Osteoblast (primary cell): ENCODE results near the gene YY1. TPM values are rescaled to one million over a fixed set of nuclear protein-coding genes. Genes with fewer than 3 reads are reported as not detected.
"Not testable (repeated sequence)": the region's sequence is repeated elsewhere in the genome, so short reads cannot be mapped to it uniquely, and the experiment has no call there.

Experiments used
- DNase-seq: peaks from one replicate; pipeline ENCODE4 v3.0.0; 2011; ENCODE audit warnings: low spot score, mixed read lengths; ENCODE audit not compliant: insufficient read length; ENCODE audit errors: missing footprints
- H2AFZ ChIP-seq: 2 replicates; pipeline ENCODE4 v1.6.0; 2011; ENCODE audit warnings: mild to moderate bottlenecking, low read length
- H3K27ac ChIP-seq: 2 replicates; pipeline ENCODE4 v1.5.1; 2011; ENCODE audit warnings: mild to moderate bottlenecking, low read depth, low read length, moderate library complexity
- H3K27me3 ChIP-seq: 2 replicates; pipeline ENCODE4 v1.6.0; 2012; ENCODE audit warnings: mild to moderate bottlenecking, control low read depth, inconsistent platforms, low read length, moderate library complexity; ENCODE audit not compliant: insufficient read depth
- H3K36me3 ChIP-seq: 2 replicates; pipeline ENCODE4 v1.5.1; 2011; ENCODE audit warnings: mild to moderate bottlenecking, low read length, control low read depth, moderate library complexity; ENCODE audit not compliant: insufficient read depth
- H3K4me1 ChIP-seq: 2 replicates; pipeline ENCODE4 v1.5.1; 2011; ENCODE audit warnings: mild to moderate bottlenecking, low read length, control low read depth, moderate library complexity; ENCODE audit not compliant: insufficient read depth
- H3K4me2 ChIP-seq: 2 replicates; pipeline ENCODE4 v1.6.0; 2011; ENCODE audit warnings: mild to moderate bottlenecking, low read length; ENCODE audit not compliant: insufficient read depth
- H3K4me3 ChIP-seq: fragments of 200-600 bp; sonication (generic); 3 replicates; pipeline ENCODE4 v1.5.1; 2012; ENCODE audit warnings: mild to moderate bottlenecking, low read length, inconsistent platforms; ENCODE audit not compliant: insufficient read depth
- H3K79me2 ChIP-seq: 2 replicates; pipeline ENCODE4 v1.6.0; 2012; ENCODE audit warnings: mild to moderate bottlenecking, low read length, control low read depth, inconsistent platforms; ENCODE audit not compliant: insufficient read depth
- H3K9me3 ChIP-seq: 2 replicates; pipeline ENCODE4 v1.5.1; 2011; ENCODE audit warnings: low read depth, low read length, control low read depth
- H4K20me1 ChIP-seq: 2 replicates; pipeline ENCODE4 v1.6.0; 2012; ENCODE audit warnings: mild to moderate bottlenecking, low read length, control low read depth; ENCODE audit not compliant: insufficient read depth
- total RNA-seq: library from RNA; depleted of rRNA; stranded (reverse); fragments of >200 nt; gene quantifications from 2 replicates; pipeline ENCODE4 v1.2.3, GENCODE V29; 2012
- TF ChIP-seq, protein P1 (sequence below): IDR thresholded peaks from 2 replicates; pipeline ENCODE4 v1.5.1; 2011; ENCODE audit warnings: mild to moderate bottlenecking, low read depth, low read length, moderate library complexity; ENCODE audit errors: extremely low read depth

Gene YY1
- total RNA-seq, 1 donor, result 45.2 TPM

DNA sequence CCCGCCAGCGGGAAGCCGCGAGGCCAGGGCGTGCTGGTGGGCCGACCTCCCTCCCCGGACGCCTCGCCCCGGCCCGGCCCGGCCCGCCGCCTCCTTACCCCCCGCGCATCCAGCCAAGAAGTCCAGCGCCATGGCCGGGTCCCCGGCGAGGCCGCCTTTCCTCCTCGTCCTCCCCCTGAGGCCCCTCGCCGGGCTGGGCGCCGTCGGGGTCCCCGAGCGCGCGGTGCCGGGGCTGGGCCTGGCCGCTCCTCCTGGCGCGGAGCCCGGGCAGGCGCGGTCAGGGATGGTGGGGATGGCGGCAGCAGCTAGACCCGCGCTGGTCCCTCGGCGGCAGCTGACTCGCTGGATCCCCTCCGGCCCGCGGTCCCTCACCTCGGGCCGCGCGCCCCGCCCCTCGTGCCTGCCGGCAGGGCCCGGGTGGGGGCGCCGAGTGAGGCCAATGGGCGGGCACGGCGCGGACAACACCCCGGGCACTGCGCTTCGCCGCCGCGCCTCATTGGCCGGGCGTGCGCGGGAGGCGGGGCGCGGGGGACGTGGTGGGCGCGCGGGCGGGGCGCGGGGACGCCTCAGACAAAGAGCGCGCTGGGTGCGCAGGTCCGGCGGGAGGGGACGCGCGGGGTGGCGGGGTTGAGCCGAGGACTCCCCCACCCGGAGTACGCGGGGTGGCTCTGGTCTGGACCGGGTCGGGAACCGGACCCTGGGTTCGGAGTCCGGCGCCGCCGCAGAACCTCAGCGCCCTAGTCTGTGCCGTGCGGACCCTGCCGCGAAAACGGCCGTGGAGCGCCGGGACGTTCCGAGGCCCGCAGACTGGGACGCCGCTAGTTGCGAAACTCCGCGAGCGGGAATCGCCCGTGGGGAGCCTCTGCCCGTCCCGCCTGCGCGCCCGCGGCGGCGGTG, 67.4 kb downstream of the YY1 start, which contains the start of gene SLC25A29:
SLC25A29 (minus strand) TSS at position 344 of the 897 bp plus-strand sequence; CDS start at position 132, 212 bp downstream.
- Histone ChIP-seq H3K79me2 (no peaks in the 10 kb centered on the region), H3K27ac (no peak within 1 kb of the TSS), H3K9me3 (no peaks in the 10 kb centered on the region), H3K36me3 (no peaks in the 10 kb centered on the region), H3K27me3 (peaks cover 3% of the 10 kb centered on the region), H3K4me2 (peak within 1 kb of the TSS; percentile 84), H4K20me1 (peaks cover 14% of the 10 kb centered on the region), H3K4me1 (peaks cover 7% of the 10 kb centered on the region), H3K4me3 (peak within 1 kb of the TSS; percentile 81), H2AFZ (peak within 1 kb of the TSS; percentile 77)
- TF ChIP-seq, protein P1, sequence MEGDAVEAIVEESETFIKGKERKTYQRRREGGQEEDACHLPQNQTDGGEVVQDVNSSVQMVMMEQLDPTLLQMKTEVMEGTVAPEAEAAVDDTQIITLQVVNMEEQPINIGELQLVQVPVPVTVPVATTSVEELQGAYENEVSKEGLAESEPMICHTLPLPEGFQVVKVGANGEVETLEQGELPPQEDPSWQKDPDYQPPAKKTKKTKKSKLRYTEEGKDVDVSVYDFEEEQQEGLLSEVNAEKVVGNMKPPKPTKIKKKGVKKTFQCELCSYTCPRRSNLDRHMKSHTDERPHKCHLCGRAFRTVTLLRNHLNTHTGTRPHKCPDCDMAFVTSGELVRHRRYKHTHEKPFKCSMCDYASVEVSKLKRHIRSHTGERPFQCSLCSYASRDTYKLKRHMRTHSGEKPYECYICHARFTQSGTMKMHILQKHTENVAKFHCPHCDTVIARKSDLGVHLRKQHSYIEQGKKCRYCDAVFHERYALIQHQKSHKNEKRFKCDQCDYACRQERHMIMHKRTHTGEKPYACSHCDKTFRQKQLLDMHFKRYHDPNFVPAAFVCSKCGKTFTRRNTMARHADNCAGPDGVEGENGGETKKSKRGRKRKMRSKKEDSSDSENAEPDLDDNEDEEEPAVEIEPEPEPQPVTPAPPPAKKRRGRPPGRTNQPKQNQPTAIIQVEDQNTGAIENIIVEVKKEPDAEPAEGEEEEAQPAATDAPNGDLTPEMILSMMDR, result no peak
- DNase-seq, result peak; percentile 100

DNA sequence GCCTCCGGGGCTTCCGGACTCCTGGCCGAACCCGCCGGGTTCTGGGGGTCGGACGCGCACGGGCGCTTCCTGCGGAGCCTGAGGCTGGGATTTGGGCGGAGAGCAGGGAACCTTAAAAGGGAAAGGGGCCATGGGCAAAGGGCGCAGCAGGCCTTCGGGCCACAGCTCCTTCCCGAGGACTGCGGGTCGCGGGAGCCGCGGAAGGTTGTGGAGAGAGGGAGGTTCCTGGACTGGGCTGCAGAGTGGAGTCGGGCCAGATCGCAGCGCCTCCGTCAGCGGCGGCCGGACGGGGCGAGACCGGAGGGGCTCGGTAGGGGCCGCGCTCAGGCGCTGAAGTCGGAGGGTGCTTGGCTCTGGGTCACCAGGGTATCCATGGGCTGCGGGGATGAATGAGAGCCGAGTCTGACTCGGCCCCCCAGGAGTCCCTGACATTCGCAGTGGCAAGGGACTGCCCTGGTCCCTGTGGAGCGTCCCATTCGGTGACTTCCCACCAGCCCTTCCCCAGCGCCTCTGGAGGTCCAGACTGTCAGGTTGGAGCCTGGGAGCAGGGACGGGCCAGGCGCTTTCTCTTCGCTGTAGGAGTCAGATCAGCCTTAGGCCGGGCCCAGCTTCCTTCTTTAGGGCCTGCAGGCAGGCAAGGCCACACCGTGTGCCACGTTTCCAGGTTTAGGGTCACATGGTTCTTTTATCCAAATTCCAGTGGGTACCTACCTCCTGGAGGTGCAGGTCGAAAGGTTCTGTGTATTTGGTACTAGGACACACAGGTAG, 68.2 kb downstream of the YY1 start:
- Histone ChIP-seq H3K27me3 (peaks cover 8% of the 10 kb centered on the region), H2AFZ (peak overlapping the region; percentile 77), H3K27ac (no peak overlapping the region), H3K79me2 (no peaks in the 10 kb centered on the region), H4K20me1 (peaks cover 14% of the 10 kb centered on the region), H3K4me3 (peak overlapping the region; percentile 81), H3K36me3 (no peaks in the 10 kb centered on the region), H3K9me3 (no peaks in the 10 kb centered on the region), H3K4me1 (peaks cover 7% of the 10 kb centered on the region), H3K4me2 (peak overlapping the region; percentile 84)
- TF ChIP-seq, protein P1, result no peak
- DNase-seq, result peak; percentile 95

DNA sequence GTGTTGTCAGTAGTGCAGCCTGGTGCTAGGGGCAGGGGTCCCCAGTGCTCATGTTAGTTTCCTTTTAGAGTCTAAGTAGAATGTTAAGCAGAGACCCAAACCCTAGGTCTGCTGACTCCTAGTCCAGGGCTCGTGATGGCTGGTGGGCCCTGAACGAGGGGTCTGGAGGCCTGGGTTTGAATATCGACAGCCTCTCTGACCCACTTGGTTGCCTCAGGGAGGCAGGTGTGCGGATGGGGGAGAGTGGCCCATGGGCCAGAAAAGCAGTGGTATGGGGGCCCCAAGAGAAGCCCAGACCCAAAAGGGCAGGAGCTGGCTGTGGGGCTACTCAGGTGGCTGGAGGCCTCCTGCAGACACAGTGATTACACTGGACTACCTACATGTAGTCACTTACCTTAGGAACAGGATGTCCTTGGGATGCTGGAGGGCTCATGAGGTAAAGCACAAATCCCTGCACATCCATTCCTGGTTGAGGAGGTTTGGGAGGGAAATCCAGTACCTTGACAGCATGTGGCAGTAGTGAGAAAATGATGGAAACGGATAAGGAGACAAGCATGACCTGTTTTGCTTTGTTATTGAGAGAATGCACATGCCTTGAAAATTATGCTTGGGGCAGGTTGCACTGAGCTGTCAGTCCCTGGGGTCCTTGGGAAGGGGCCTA, 69.0 kb downstream of the YY1 start:
- peaks cover 7% of the 10 kb centered on the region for H3K4me1 ChIP-seq
- peak overlapping the region; percentile 84 for H3K4me2 ChIP-seq
- no peaks in the 10 kb centered on the region for H3K79me2 ChIP-seq
- no peaks in the 10 kb centered on the region for H3K36me3 ChIP-seq
- peaks cover 14% of the 10 kb centered on the region for H4K20me1 ChIP-seq
- peak; percentile 88 for DNase-seq
- no peak overlapping the region for H3K27ac ChIP-seq
- TF ChIP-seq, protein P1, result no peak
- peak overlapping the region; percentile 81 for H3K4me3 ChIP-seq
- H3K27me3 ChIP-seq, result peaks cover 14% of the 10 kb centered on the region
- no peak overlapping the region for H2AFZ ChIP-seq
- no peaks in the 10 kb centered on the region for H3K9me3 ChIP-seq

DNA sequence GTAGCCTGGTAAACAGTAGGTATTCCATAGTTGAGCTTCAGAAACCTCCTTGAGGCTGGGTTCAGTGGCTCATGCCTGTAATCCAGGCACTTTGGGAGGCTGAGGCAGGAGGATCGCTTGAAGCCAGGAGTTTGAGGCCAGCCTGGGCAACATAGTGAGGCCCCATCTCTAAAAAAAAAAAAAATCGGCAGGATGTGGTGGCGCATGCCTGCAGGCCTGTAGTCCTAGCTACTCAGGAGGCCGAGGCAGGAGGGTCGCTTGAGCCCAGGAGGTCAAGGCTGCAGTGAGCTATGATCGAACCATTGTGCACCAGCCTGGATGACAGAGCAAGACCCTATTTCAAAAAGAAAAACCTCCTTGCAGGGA, 69.5 kb downstream of the YY1 start:
- not testable (repeated sequence) for H3K4me1 ChIP-seq, H3K4me3 ChIP-seq, DNase-seq, H3K79me2 ChIP-seq, H3K36me3 ChIP-seq, H3K9me3 ChIP-seq, H3K4me2 ChIP-seq, H2AFZ ChIP-seq, H3K27ac ChIP-seq
- Histone ChIP-seq H3K27me3 (peaks cover 15% of the 10 kb centered on the region), H4K20me1 (peaks cover 11% of the 10 kb centered on the region)
